Sigmoid colon (tissue), 7 donors: ENCODE measurements around the gene MRPS18C. TPM values are rescaled to one million over a fixed set of nuclear protein-coding genes. Genes with fewer than 3 reads are reported as not detected.

Source experiments
- DNase-seq: peaks from one replicate; pipeline ENCODE4 v3.0.0-alpha.2; 2019
- H3K27ac ChIP-seq, 4 donors: fragments of 200-600 bp; sonication (generic); one replicate each; pipeline ENCODE4 v1.5.1; 2016 to 2019; ENCODE audit warnings: mild to moderate bottlenecking in 1 of 4
- H3K27me3 ChIP-seq, 3 donors: fragments of 200-600 bp; sonication (generic); one replicate each; pipeline ENCODE4 v1.5.1; 2019; ENCODE audit warnings: mild to moderate bottlenecking in 1 of 3
- H3K36me3 ChIP-seq, 4 donors: fragments of 200-600 bp; sonication (generic); one replicate each; pipeline ENCODE4 v1.5.1; 2016 to 2019
- H3K4me1 ChIP-seq, 4 donors: fragments of 200-600 bp; sonication (generic); one replicate each; pipeline ENCODE4 v1.5.1; 2017 to 2019
- H3K4me3 ChIP-seq, 4 donors: fragments of 200-600 bp; sonication (generic); one replicate each; pipeline ENCODE4 v1.5.1; 2017 to 2019; ENCODE audit warnings: mild to moderate bottlenecking in 2 of 4, moderate library complexity in 1 of 4
- H3K9me3 ChIP-seq, 4 donors: fragments of 200-600 bp in 3 of 4; sonication (generic) in 3 of 4; one replicate each; pipeline versions ENCODE4 v1.5.1 to v1.6.1; 2013 to 2019
- EP300 ChIP-seq, 4 donors: sonication (generic); formaldehyde crosslinking; IDR thresholded peaks; one replicate each; pipeline ENCODE4 v1.6.1; 2017; ENCODE audit warnings: antibody characterized with exemption in 4 of 4
- POLR2A ChIP-seq, 2 donors: fragments of 450-650 bp; IDR thresholded peaks; one replicate each; pipeline ENCODE4 v1.6.1; 2016; ENCODE audit warnings: antibody characterized with exemption in 2 of 2, mild to moderate bottlenecking in 2 of 2, moderate library complexity in 2 of 2
- POLR2AphosphoS5 ChIP-seq, 4 donors: sonication (generic); formaldehyde crosslinking; IDR thresholded peaks; one replicate each; pipeline ENCODE4 v1.6.1; 2017; ENCODE audit warnings: antibody characterized with exemption in 4 of 4
- WGBS, 2 donors: extraction: QIAGEN DNeasy Blood & Tissue Kit; methylation state at CpG; one replicate each; pipeline ENCODE4 v1.1.7; 2013; 5-methylcytosine and 5-hydroxymethylcytosine counted together
- intact Hi-C: fragments of 100-400 bp; cut with DNase I; formaldehyde crosslinking; loops from one replicate; pipeline ENCODE4 v1.15.1; 2023
- polyA plus RNA-seq, 3 donors: library from polyadenylated mRNA; stranded (reverse); fragments of 200-250 nt; gene quantifications; one replicate each; pipeline ENCODE4 v1.2.3, GENCODE V29; 2013
- total RNA-seq, 4 donors: library from RNA; depleted of rRNA; stranded (reverse); fragments of >200 nt; gene quantifications; one replicate each; pipeline ENCODE4 v1.1.0, GENCODE V29; 2016
- TF ChIP-seq, protein P1 (sequence below), 4 experiments: fragments of 450-650 bp in 3 of 4; fragments of 200-600 bp in 1 of 4; IDR thresholded peaks; one replicate each; pipeline ENCODE4 v1.5.1; 2016 to 2019; ENCODE audit warnings: antibody characterized with exemption in 4 of 4, mild to moderate bottlenecking in 3 of 4, moderate library complexity in 2 of 4
- donor health status: healthy with polysubstance abuse.
- donor health status: Bipolar disorder and iron deficiency.
- donor health status: healthy.

The MRPS18C gene
- total RNA-seq (10 to 100 TPM in 3 of 4 donors, 1 to 10 TPM in 1; 8.3 to 36.2 (median 17.4) TPM), polyA plus RNA-seq (10 to 100 TPM; 27.6 to 37.0 (median 34.6) TPM)

DNA sequence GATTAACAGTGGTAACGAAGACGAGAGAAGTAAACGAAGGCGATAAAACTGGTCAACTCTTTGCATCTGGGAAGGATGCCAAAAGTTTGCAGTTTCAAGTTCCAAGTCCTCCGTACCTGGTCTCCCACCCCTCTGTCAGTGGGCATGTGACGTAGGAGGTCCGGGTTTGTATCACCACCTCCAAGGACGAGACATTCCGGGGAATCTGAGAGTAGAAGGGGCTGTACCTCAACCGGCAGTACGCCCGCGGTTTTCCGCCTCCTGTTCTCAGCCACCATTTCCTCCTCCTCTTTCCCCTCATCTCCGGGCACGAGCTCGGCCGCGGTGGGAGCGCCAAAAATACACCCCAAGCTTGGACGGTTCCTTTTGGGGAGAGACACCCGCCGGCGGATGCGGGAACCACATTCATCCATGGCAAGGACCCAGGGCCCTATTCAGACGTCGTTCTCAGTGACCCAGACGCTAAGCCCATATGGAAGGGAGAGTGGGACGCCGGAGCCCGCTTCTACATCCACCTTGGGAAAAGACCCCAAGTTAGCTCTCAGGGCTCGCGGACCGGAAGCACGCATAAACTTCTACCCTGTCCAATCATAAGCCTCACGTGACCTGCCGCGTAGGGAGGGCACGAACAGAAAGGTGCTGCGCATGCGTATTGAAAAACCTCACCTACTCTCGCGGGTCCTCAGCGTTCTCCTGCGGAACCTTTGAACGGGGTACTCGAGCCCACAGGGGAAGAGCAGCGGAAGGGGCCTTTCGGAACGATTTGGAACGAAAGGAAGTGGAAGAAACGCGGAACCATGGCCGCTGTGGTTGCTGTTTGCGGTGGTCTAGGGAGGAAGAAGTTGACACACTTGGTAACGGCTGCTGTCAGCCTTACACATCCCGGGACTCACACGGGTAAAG, at the start of gene MRPS18C, which contains the start of gene HELQ:
Gene MRPS18C, plus strand, starts transcription at position 778 of the 903 bp plus-strand sequence. Its CDS starts 20 bp downstream, at position 798.
Gene HELQ, minus strand, starts transcription at position 543 of the 903 bp plus-strand sequence. Its CDS starts 130 bp downstream, at position 413.
- Histone ChIP-seq H3K9me3 (no peaks in the 10 kb centered on the region), H3K4me3 (peak within 1 kb of the TSS; percentile 80 to 86 (median 84)), H3K36me3 (peaks cover 0 to 53% (median 14%) of the 10 kb centered on the region in 4 donors), H3K27ac (peak within 1 kb of the TSS; percentile 96 to 99 (median 98)), H3K27me3 (no peaks in the 10 kb centered on the region), H3K4me1 (peaks cover 0 to 32% (median 22%) of the 10 kb centered on the region in 4 donors)
- intact Hi-C loops, result loop anchor here (1.0 to 10.0 kb wide), 5 partner anchors 29 to 1081 kb away; partner anchors contain the start of gene HNRNPD
- 0 to 1% methylated on average over 58 of the region's 58 CpGs for WGBS, 2 donors
- TF ChIP-seq EP300 (IDR thresholded peaks at IDR 0.05), result peak in 1 of 4 donors; percentile 20
- peak; percentile 81 to 92 (median 88) for TF ChIP-seq POLR2AphosphoS5 (IDR thresholded peaks at IDR 0.05)
- peak; percentile 45 to 66 for TF ChIP-seq POLR2A (IDR thresholded peaks at IDR 0.05)
- TF ChIP-seq, protein P1, sequence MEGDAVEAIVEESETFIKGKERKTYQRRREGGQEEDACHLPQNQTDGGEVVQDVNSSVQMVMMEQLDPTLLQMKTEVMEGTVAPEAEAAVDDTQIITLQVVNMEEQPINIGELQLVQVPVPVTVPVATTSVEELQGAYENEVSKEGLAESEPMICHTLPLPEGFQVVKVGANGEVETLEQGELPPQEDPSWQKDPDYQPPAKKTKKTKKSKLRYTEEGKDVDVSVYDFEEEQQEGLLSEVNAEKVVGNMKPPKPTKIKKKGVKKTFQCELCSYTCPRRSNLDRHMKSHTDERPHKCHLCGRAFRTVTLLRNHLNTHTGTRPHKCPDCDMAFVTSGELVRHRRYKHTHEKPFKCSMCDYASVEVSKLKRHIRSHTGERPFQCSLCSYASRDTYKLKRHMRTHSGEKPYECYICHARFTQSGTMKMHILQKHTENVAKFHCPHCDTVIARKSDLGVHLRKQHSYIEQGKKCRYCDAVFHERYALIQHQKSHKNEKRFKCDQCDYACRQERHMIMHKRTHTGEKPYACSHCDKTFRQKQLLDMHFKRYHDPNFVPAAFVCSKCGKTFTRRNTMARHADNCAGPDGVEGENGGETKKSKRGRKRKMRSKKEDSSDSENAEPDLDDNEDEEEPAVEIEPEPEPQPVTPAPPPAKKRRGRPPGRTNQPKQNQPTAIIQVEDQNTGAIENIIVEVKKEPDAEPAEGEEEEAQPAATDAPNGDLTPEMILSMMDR (IDR thresholded peaks at IDR 0.05), result peak in 2 of 4 experiments; percentile 13 to 48
- peak; percentile 99 for DNase-seq

DNA sequence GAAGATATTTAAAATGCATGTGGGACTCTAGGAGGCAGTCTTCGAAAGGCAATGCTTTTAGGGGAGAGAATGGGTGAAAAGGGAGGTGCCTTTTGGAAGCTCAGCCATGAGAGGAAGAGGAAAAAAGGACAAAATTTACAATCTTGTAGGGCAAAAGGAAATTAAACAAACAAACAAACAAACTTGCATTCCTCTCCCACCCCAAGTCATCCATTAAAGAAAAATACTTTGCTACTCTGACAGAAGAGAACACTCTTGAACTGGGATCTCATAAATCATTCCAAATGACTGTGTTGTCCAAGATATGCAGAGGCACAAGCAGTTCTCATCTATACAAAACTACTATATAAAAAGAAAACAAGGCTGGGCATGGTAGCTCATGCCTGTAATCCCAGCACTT, 47.0 kb upstream of the MRPS18C start:
- H3K4me3 ChIP-seq, result no peak overlapping the region
- no peak for DNase-seq
- H3K36me3 ChIP-seq, result peaks cover 0 to 50% (median 7%) of the 10 kb centered on the region in 4 donors
- 92 to 94% methylated on average over 1 of the region's 1 CpG for WGBS, 2 donors
- intact Hi-C loops, result no loop called here
- no peaks in the 10 kb centered on the region for H3K27me3 ChIP-seq
- H3K9me3 ChIP-seq, result no peaks in the 10 kb centered on the region
- H3K27ac ChIP-seq, result no peak overlapping the region
- H3K4me1 ChIP-seq, result no peaks in the 10 kb centered on the region
- TF ChIP-seq, protein P1 (IDR thresholded peaks at IDR 0.05), result no peak
- no peak for TF ChIP-seq POLR2AphosphoS5 (IDR thresholded peaks at IDR 0.05)
- TF ChIP-seq EP300 (IDR thresholded peaks at IDR 0.05), result no peak
- TF ChIP-seq POLR2A (IDR thresholded peaks at IDR 0.05), result no peak

DNA sequence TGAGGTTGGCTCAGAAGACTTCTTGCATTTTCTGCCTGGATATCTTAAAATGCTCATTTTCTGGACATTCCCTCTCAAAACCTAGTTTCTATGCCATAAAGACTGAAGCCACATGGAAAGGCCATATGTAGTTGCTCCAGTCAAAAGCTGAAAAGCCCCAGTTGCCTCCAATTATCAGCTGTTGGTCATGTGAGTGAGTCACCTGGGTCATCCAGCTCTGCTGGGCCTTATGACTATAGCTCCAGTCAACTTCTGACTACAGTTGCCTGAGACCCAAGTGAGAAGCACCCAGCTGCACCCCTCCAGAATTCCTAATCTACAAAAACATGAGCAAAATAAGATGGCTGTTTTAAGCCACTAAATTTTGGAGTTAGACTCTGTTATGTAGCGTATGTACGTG, 42.2 kb upstream of the MRPS18C start:
- H3K36me3 ChIP-seq, result peaks cover 0 to 77% (median 15%) of the 10 kb centered on the region in 4 donors
- no peaks in the 10 kb centered on the region for H3K9me3 ChIP-seq
- H3K4me1 ChIP-seq, result no peaks in the 10 kb centered on the region
- H3K27ac ChIP-seq, result no peak overlapping the region
- TF ChIP-seq POLR2A (IDR thresholded peaks at IDR 0.05) (no peak), POLR2AphosphoS5 (IDR thresholded peaks at IDR 0.05) (no peak), EP300 (IDR thresholded peaks at IDR 0.05) (no peak)
- TF ChIP-seq, protein P1 (IDR thresholded peaks at IDR 0.05), result no peak
- DNase-seq, result no peak
- H3K27me3 ChIP-seq, result no peaks in the 10 kb centered on the region
- intact Hi-C loops, result no loop called here
- WGBS, 2 donors, result 97 to 99% methylated on average over 2 of the region's 2 CpGs
- H3K4me3 ChIP-seq, result no peak overlapping the region

DNA sequence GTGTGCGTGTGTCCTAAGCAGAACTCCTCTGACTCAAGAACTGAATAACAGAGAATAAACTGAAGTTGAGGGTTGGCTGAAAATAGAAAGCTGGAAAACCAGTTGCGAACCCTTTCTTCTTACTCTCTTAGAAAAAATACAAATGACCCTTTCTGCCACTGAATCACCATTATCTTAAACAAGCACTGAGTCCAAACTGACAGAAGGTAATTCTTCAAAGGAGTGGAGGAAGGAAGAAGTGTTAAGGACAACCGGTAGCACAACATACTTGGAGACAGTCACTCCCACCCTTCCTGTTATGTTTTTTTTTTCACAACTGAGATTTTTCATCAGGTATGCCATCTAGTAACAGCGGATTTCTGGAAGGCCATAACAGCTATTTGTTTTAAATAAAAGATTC, 38.3 kb upstream of the MRPS18C start:
- no peak for DNase-seq
- intact Hi-C loops, result no loop called here
- Histone ChIP-seq H3K4me3 (no peak overlapping the region), H3K9me3 (no peaks in the 10 kb centered on the region), H3K36me3 (peaks cover 0 to 86% (median 24%) of the 10 kb centered on the region in 4 donors), H3K27me3 (no peaks in the 10 kb centered on the region), H3K4me1 (no peaks in the 10 kb centered on the region), H3K27ac (no peak overlapping the region)
- 94 to 95% methylated on average over 4 of the region's 4 CpGs for WGBS, 2 donors
- TF ChIP-seq POLR2A (IDR thresholded peaks at IDR 0.05), result no peak
- TF ChIP-seq EP300 (IDR thresholded peaks at IDR 0.05), result no peak
- TF ChIP-seq, protein P1 (IDR thresholded peaks at IDR 0.05), result no peak
- TF ChIP-seq POLR2AphosphoS5 (IDR thresholded peaks at IDR 0.05), result no peak
